CD4-positive, CD25-positive, alpha-beta regulatory T cell (primary cell): Measurements from ENCODE around the gene GBP7. TPM values are rescaled to one million over a fixed set of nuclear protein-coding genes. Genes with fewer than 3 reads are reported as not detected.
A peak's percentile ranks its signal among the peaks of the same experiment; 100 is the strongest.

Experiments used
- ATAC-seq, 2 donors: fragments of 150-1000 bp; cut with Tn5 transposase; one replicate each; pipeline ENCODE4 v1.10.0; 2021; ENCODE audit warnings: low read depth in 2 of 2, moderate number of reproducible peaks in 2 of 2, moderate library complexity in 1 of 2
- DNase-seq, 3 donors: peaks; one replicate each; pipeline versions ENCODE4 v3.0.0 to v3.0.0-alpha.2; 2012 to 2022; ENCODE audit warnings: mixed read lengths in 1 of 3
- H3K27ac ChIP-seq: one replicate; pipeline ENCODE4 v1.7.0; 2013; ENCODE audit warnings: mild to moderate bottlenecking, low read length; ENCODE audit not compliant: insufficient read depth, poor library complexity, severe bottlenecking
- H3K27me3 ChIP-seq: one replicate; pipeline ENCODE4 v1.7.0; 2013; ENCODE audit warnings: low read length; ENCODE audit not compliant: control insufficient read depth, insufficient read depth
- H3K36me3 ChIP-seq: one replicate; pipeline ENCODE4 v1.7.0; 2013; ENCODE audit warnings: mild to moderate bottlenecking, low read length, moderate library complexity; ENCODE audit not compliant: control insufficient read depth, insufficient read depth
- H3K4me1 ChIP-seq: 2 replicates; pipeline ENCODE4 v1.7.0; 2013; ENCODE audit warnings: mild to moderate bottlenecking, low read length; ENCODE audit not compliant: insufficient read depth, control insufficient read depth, poor library complexity, severe bottlenecking
- H3K4me3 ChIP-seq: one replicate; pipeline ENCODE4 v1.7.0; 2013; ENCODE audit warnings: low read depth, mild to moderate bottlenecking, low read length, moderate library complexity
- H3K9me3 ChIP-seq, 2 experiments: 1 replicate in 1 of 2; 2 replicates in 1 of 2; pipeline ENCODE4 v1.7.0; 2013; ENCODE audit warnings: low read length in 2 of 2, mild to moderate bottlenecking in 1 of 2, moderate library complexity in 1 of 2; ENCODE audit not compliant: control insufficient read depth in 2 of 2
- H3K27ac Mint-ChIP-seq, 3 donors: one replicate each; pipeline ENCODE4 v1.8.0; 2020 to 2022; ENCODE audit warnings: mild to moderate bottlenecking in 3 of 3, mixed read lengths in 3 of 3, moderate library complexity in 2 of 3
- H3K27me3 Mint-ChIP-seq: one replicate; pipeline ENCODE4 v1.8.0; 2022; ENCODE audit warnings: mild to moderate bottlenecking, mixed read lengths
- H3K36me3 Mint-ChIP-seq: one replicate; pipeline ENCODE4 v1.8.0; 2020; ENCODE audit warnings: mixed read lengths
- H3K4me1 Mint-ChIP-seq, 4 donors: one replicate each; pipeline ENCODE4 v1.8.0; 2020 to 2022; ENCODE audit warnings: mixed read lengths in 4 of 4, mild to moderate bottlenecking in 1 of 4
- H3K4me3 Mint-ChIP-seq, 4 donors: one replicate each; pipeline ENCODE4 v1.8.0; 2020 to 2022; ENCODE audit warnings: mild to moderate bottlenecking in 4 of 4, mixed read lengths in 4 of 4, moderate library complexity in 3 of 4
- H3K9me3 Mint-ChIP-seq, 7 donors: one replicate each; pipeline ENCODE4 v1.8.0; 2020 to 2022; ENCODE audit warnings: mixed read lengths in 7 of 7, mild to moderate bottlenecking in 3 of 7, moderate library complexity in 2 of 7
- polyA plus RNA-seq, 4 donors: library from polyadenylated mRNA; unstranded; fragments of 300-500 nt; fragmentation: Illumina TruSeq; gene quantifications; one replicate each; pipeline ENCODE4 v1.2.3, GENCODE V29; 2021
- total RNA-seq: library from RNA; stranded (reverse); gene quantifications from one replicate; pipeline ENCODE4 v1.2.3, GENCODE V29; 2022

GBP7 gene
- total and polyA plus RNA-seq, 5 donors from 2014 or later = 0.11 to 0.20 TPM; not detected in 3

DNA sequence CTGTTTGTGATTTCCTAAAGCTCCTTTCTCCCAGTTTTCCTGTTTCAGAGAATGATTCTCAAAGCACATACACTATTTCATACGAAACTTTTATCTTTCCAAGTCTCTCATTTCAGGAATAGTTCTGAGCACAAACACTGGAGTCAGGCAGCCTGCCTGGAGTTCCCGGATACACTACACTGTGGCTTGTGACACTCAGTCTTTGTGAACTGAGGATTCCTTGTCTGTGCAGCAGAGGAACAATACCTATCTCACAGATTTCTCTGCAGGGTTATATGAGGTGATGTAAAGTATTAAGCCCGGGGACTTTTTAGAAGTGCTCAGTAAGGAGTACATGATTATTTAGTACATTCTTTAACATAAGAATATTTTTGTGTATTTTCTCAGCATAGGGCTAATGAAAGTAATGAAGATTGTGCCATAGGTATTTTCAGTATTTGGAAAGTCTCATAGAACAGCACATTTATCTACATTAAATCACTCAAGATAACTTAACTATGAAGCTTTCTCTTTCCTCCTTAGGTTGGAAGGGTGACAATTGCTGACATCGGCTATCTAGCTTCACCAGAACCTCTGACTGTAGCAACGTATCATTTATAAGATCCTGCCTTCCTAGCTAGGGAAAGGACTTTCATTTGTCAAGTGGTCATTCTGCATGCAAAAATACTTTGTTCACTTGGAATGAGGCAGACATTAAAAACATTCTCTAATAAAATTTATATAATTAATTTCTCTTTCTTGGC, 62.8 kb downstream of the GBP7 start:
- H3K27ac Mint-ChIP-seq = peak overlapping the region in 2 of 3 donors; percentile 64 to 74

DNA sequence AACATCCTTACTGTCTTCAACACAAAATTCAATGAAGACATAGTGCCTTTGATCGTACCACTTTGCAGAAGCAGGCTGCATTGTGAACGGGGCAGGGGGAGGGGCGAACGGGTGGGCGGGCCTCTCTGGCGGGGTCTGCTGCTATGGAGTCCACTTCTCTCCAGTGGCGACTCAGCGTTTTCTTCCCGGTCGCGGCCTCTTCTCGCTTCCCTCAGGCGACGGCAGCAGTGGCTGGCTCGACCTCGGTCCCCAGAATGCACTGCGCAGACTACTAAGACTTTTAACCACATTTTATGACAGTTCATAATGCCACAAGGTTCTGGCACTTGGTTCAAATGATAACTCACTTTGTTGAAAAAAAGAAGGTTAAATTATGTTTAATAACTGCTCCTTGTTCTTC, 71.1 kb downstream of the GBP7 start:
- Mint-ChIP-seq H3K36me3 (peaks cover 57% of the 10 kb centered on the region), H3K9me3 (peaks cover 0 to 8% (median 0%) of the 10 kb centered on the region in 7 donors), H3K4me3 (no peak overlapping the region), H3K27ac (peak overlapping the region in 2 of 3 donors; percentile 3 to 76), H3K27me3 (no peaks in the 10 kb centered on the region), H3K4me1 (peaks cover 21 to 38% (median 32%) of the 10 kb centered on the region in 4 donors)
- ATAC-seq (no peak), DNase-seq (no peak)
- H3K9me3 ChIP-seq = no peaks in the 10 kb centered on the region
- no peak overlapping the region for H3K4me3 ChIP-seq
- no peaks in the 10 kb centered on the region for H3K27me3 ChIP-seq
- H3K27ac ChIP-seq = peak overlapping the region; percentile 35
- no peaks in the 10 kb centered on the region for H3K4me1 ChIP-seq
- H3K36me3 ChIP-seq = peaks cover 59% of the 10 kb centered on the region

More for the DNA sequence above, 62.8 kb downstream of the GBP7 start:
- Mint-ChIP-seq H3K4me1 (peaks cover 51 to 63% (median 57%) of the 10 kb centered on the region in 4 donors), H3K4me3 (no peak overlapping the region), H3K36me3 (peaks cover 76% of the 10 kb centered on the region), H3K9me3 (no peaks in the 10 kb centered on the region), H3K27me3 (no peaks in the 10 kb centered on the region)
- no peaks in the 10 kb centered on the region for H3K9me3 ChIP-seq
- H3K27ac ChIP-seq = peak overlapping the region; percentile 54
- DNase-seq (no peak), ATAC-seq (no peak)
- no peaks in the 10 kb centered on the region for H3K27me3 ChIP-seq
- peaks cover 13% of the 10 kb centered on the region for H3K4me1 ChIP-seq
- no peak overlapping the region for H3K4me3 ChIP-seq
- peaks cover 99% of the 10 kb centered on the region for H3K36me3 ChIP-seq

DNA sequence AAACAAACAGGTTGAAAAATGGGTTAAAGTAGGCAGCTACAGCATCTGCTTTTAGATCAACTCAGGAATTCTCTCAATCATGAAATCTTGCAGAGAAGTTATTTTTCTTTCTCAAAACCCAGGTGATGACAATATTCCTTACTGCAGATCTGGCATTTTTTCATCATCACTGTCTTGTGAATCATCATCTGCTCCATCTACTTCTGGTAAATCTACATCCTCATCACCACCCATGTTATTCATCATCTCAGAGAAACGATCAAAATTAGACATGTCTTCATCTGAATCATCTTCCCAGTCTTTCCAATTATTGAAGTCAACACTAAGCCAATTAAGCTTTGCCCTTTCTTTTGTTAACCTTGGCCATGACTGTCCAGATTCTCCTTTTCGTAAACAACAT, 71.7 kb downstream of the GBP7 start:
- no peaks in the 10 kb centered on the region for H3K9me3 ChIP-seq
- peaks cover 54% of the 10 kb centered on the region for H3K36me3 ChIP-seq
- H3K27ac ChIP-seq = no peak overlapping the region
- peaks cover 16 to 40% (median 27%) of the 10 kb centered on the region in 4 donors for H3K4me1 Mint-ChIP-seq
- ATAC-seq = no peak
- H3K27ac Mint-ChIP-seq = no peak overlapping the region
- no peak overlapping the region for H3K4me3 ChIP-seq
- H3K27me3 ChIP-seq = no peaks in the 10 kb centered on the region
- H3K4me3 Mint-ChIP-seq = no peak overlapping the region
- peaks cover 0 to 8% (median 0%) of the 10 kb centered on the region in 7 donors for H3K9me3 Mint-ChIP-seq
- peaks cover 4% of the 10 kb centered on the region for H3K27me3 Mint-ChIP-seq
- peaks cover 57% of the 10 kb centered on the region for H3K36me3 Mint-ChIP-seq
- DNase-seq = no peak
- no peaks in the 10 kb centered on the region for H3K4me1 ChIP-seq

DNA sequence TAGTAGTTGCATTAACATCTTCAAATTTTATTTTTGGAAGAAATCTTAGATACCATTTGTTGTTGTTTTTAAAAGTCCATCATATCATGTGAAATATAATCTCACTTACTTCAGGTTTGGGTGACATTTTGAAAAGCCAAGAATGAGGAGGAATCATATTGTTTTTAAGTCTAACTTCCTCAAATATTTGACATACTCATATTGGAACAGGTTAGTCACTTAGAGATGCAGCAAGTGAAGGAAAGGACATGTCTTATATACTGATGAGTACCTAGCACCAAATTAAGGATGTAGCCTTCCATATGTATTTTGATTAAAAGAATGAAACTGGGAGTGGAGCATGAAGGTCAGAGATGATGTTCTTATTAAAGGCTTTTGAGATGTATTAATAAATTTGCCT, 73.8 kb downstream of the GBP7 start:
- Mint-ChIP-seq H3K27ac (no peak overlapping the region), H3K4me3 (no peak overlapping the region), H3K9me3 (peaks cover 0 to 12% (median 0%) of the 10 kb centered on the region in 7 donors), H3K36me3 (peaks cover 37% of the 10 kb centered on the region), H3K27me3 (peaks cover 9% of the 10 kb centered on the region), H3K4me1 (peaks cover 8 to 24% (median 13%) of the 10 kb centered on the region in 4 donors)
- Histone ChIP-seq H3K36me3 (peaks cover 33% of the 10 kb centered on the region), H3K27me3 (no peaks in the 10 kb centered on the region), H3K27ac (no peak overlapping the region), H3K4me1 (no peaks in the 10 kb centered on the region), H3K4me3 (no peak overlapping the region), H3K9me3 (no peaks in the 10 kb centered on the region)
- DNase-seq = no peak
- no peak for ATAC-seq

DNA sequence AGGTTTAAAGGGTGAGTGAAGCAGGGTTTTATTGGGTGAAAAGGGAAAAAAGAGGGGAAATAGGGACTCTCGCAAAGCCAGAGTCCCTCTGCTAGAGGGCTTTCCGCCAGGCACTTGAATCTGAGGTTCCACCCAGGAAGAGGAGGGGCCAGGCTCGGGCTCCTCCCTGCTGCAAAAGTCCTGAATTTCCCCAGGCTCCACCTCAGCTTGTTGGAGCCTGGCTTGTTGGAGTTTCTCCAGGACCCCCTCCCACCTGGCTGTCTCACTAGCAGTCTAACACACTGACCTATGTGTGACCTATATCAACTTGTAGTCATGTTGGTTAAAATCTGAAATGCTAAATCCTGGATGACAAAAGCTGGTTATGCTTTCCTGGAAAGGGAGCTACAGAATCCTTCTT, 75.4 kb downstream of the GBP7 start:
- Histone ChIP-seq H3K36me3 (peaks cover 17% of the 10 kb centered on the region), H3K4me1 (no peaks in the 10 kb centered on the region), H3K4me3 (no peak overlapping the region), H3K27ac (no peak overlapping the region), H3K27me3 (no peaks in the 10 kb centered on the region), H3K9me3 (peaks cover 0 to 3% of the 10 kb centered on the region in 2 experiments)
- peaks cover 7 to 17% (median 8%) of the 10 kb centered on the region in 4 donors for H3K4me1 Mint-ChIP-seq
- no peak overlapping the region for H3K4me3 Mint-ChIP-seq
- H3K27ac Mint-ChIP-seq = peak overlapping the region in 1 of 3 donors; percentile 29
- H3K27me3 Mint-ChIP-seq = peaks cover 9% of the 10 kb centered on the region
- peaks cover 20% of the 10 kb centered on the region for H3K36me3 Mint-ChIP-seq
- DNase-seq = no peak
- H3K9me3 Mint-ChIP-seq = peaks cover 0 to 11% (median 1%) of the 10 kb centered on the region in 7 donors
- no peak for ATAC-seq

DNA sequence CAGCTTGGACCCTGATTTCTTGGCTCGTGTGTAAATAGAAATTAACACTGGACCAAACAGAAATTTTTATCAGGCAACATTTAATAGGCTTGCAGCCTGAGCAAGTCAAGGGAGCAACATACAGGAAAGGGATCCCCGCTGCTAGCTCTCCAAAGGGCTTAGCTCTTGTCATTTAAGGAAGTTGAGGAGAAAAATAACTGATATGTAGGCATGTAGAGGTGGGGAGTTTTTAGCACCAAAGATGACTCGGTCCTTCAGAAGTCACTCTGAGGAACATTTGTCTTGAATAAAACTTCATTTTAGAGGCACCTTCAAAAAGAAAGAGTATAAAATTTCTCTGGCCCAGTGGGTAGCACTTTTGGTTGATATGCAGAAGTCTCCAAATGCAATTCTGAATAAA, 76.9 kb downstream of the GBP7 start:
- Mint-ChIP-seq H3K9me3 (peaks cover 0 to 8% (median 1%) of the 10 kb centered on the region in 7 donors), H3K4me3 (no peak overlapping the region), H3K27ac (no peak overlapping the region), H3K27me3 (peaks cover 12% of the 10 kb centered on the region), H3K36me3 (peaks cover 5% of the 10 kb centered on the region), H3K4me1 (peaks cover 3 to 8% (median 5%) of the 10 kb centered on the region in 4 donors)
- H3K4me3 ChIP-seq = no peak overlapping the region
- H3K27me3 ChIP-seq = no peaks in the 10 kb centered on the region
- H3K4me1 ChIP-seq = no peaks in the 10 kb centered on the region
- no peak overlapping the region for H3K27ac ChIP-seq
- H3K36me3 ChIP-seq = peaks cover 1% of the 10 kb centered on the region
- no peak for ATAC-seq
- peaks cover 0 to 3% of the 10 kb centered on the region in 2 experiments for H3K9me3 ChIP-seq
- no peak for DNase-seq

DNA sequence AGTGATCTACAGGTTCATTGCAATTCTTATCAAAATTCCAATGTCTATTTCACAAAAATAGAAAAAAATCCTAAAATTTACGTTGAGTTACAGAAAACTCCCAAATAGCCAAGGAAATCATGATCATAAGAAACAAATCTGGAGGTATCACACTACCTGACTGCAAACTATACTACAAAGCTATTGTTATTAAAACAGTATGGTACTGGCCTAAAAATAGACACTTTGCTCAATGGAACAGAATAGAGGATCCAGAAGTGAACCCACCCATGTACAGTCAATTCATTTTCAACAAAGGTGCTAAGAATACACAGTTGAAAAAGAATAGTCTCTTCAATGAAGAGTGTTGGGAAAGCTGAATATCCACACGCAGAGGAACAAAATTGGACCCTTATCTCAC, 80.1 kb downstream of the GBP7 start:
- Mint-ChIP-seq H3K4me3 (no peak overlapping the region), H3K27ac (no peak overlapping the region), H3K36me3 (peaks cover 9% of the 10 kb centered on the region)

DNA sequence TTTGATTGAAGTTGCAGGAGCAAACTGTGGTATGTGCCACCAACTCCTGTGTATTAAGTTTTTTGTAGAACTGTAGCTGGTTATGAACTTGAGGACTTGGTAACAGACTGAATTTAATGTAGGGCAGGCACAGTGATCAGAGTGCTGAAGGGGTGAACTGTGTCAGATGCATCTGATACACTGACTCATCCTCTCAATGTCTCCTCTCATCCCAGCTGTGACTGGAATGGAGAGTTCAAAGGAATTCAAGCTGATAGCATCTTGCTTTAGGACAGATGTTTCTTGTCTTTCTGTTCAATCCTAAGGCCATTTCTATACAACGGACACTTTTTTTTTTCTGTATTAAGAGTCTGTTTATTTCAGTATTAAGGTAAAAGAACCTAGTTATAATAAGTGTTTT, 85.8 kb downstream of the GBP7 start:
- H3K27me3 ChIP-seq = no peaks in the 10 kb centered on the region
- DNase-seq = no peak
- no peaks in the 10 kb centered on the region for H3K9me3 ChIP-seq
- ATAC-seq = no peak
- peaks cover 6% of the 10 kb centered on the region for H3K27me3 Mint-ChIP-seq
- no peak overlapping the region for H3K27ac Mint-ChIP-seq
- H3K4me1 ChIP-seq = no peaks in the 10 kb centered on the region
- H3K36me3 Mint-ChIP-seq = peaks cover 4% of the 10 kb centered on the region
- no peak overlapping the region for H3K27ac ChIP-seq
- no peak overlapping the region for H3K4me3 Mint-ChIP-seq
- peaks cover 0 to 2% (median 0%) of the 10 kb centered on the region in 4 donors for H3K4me1 Mint-ChIP-seq
- no peak overlapping the region for H3K4me3 ChIP-seq
- H3K9me3 Mint-ChIP-seq = no peaks in the 10 kb centered on the region
- no peaks in the 10 kb centered on the region for H3K36me3 ChIP-seq

More for the DNA sequence above, 80.1 kb downstream of the GBP7 start:
- DNase-seq (no peak), ATAC-seq (no peak)
- H3K36me3 ChIP-seq = no peaks in the 10 kb centered on the region
- H3K27ac ChIP-seq = no peak overlapping the region
- peaks cover 0 to 3% of the 10 kb centered on the region in 2 experiments for H3K9me3 ChIP-seq
- H3K4me1 ChIP-seq = no peaks in the 10 kb centered on the region
- Mint-ChIP-seq H3K27me3 (peaks cover 15% of the 10 kb centered on the region), H3K9me3 (peaks cover 0 to 8% (median 1%) of the 10 kb centered on the region in 7 donors), H3K4me1 (peaks cover 0 to 5% (median 0%) of the 10 kb centered on the region in 4 donors)
- H3K4me3 ChIP-seq = no peak overlapping the region
- no peaks in the 10 kb centered on the region for H3K27me3 ChIP-seq
